K562 (cell line): Measurements from ENCODE around the gene PTPN7. TPM values are rescaled to one million over a fixed set of nuclear protein-coding genes. Genes with fewer than 3 reads are reported as not detected.

Source experiments
- CTBP1 ChIP-seq: fragments of 450-650 bp; IDR thresholded peaks from 2 replicates; pipeline ENCODE4 v1.6.1; 2016; ENCODE audit warnings: borderline replicate concordance
- EP300 ChIP-seq: IDR thresholded peaks from 2 replicates; pipeline ENCODE4 v1.6.1; 2012; ENCODE audit warnings: low read length, improper control_type of control experiment
- JUND ChIP-seq, 2 experiments: IDR thresholded peaks; 2 replicates in 1 of 2; 3 replicates in 1 of 2; pipeline ENCODE4 v1.6.1; 2011; ENCODE audit warnings: borderline replicate concordance in 2 of 2, low read depth in 2 of 2, low read length in 2 of 2, improper control_type of control experiment in 1 of 2, missing biosample characterization in 1 of 2, missing genetic modification characterization in 1 of 2, missing genetic modification reagents in 1 of 2
- KDM1A ChIP-seq, 2 experiments: fragments of 450-650 bp; IDR thresholded peaks; 2 replicates each; pipeline ENCODE4 v1.6.1; 2016; ENCODE audit warnings: mild to moderate bottlenecking in 2 of 2
- MAFK ChIP-seq: IDR thresholded peaks from 2 replicates; pipeline ENCODE4 v1.6.1; 2011; ENCODE audit warnings: low read length, improper control_type of control experiment
- MLLT1 ChIP-seq, 2 experiments: fragments of 450-650 bp; IDR thresholded peaks; 2 replicates each; pipeline ENCODE4 v1.6.1; 2016
- POLR3A ChIP-seq: IDR thresholded peaks from 2 replicates; pipeline ENCODE4 v1.6.1; 2011; ENCODE audit warnings: borderline replicate concordance, mild to moderate bottlenecking, moderate library complexity; ENCODE audit not compliant: insufficient read length, insufficient read depth; ENCODE audit errors: extremely low read depth
- RCOR1 ChIP-seq, 2 experiments: IDR thresholded peaks; 2 replicates each; pipeline ENCODE4 v1.6.1; 2012; ENCODE audit warnings: low read depth in 2 of 2, low read length in 2 of 2, borderline replicate concordance in 1 of 2, improper control_type of control experiment in 1 of 2
- SAP30 ChIP-seq: fragments of 200-600 bp; sonication (generic); IDR thresholded peaks from 2 replicates; pipeline ENCODE4 v1.6.1; 2012; ENCODE audit warnings: borderline replicate concordance, low read depth, mild to moderate bottlenecking, moderate library complexity, low read length, control low read depth, inconsistent platforms; ENCODE audit not compliant: insufficient read depth, poor library complexity, severe bottlenecking
- SRSF9 ChIP-seq: fragments of 200-400 bp; formaldehyde crosslinking; IDR thresholded peaks from 2 replicates; pipeline ENCODE4 v1.6.1; 2017; ENCODE audit warnings: low read depth, low read length, borderline replicate concordance
- TAF1 ChIP-seq: IDR thresholded peaks from 2 replicates; pipeline ENCODE4 v1.6.1; 2011; ENCODE audit warnings: mild to moderate bottlenecking, low read length, moderate library complexity; ENCODE audit not compliant: insufficient read depth, control insufficient read depth, severe bottlenecking; ENCODE audit errors: extremely low read depth
- TBL1XR1 ChIP-seq, 2 experiments: IDR thresholded peaks; 2 replicates each; pipeline ENCODE4 v1.6.1; 2012; ENCODE audit warnings: improper control_type of control experiment in 2 of 2, low read length in 2 of 2, mild to moderate bottlenecking in 1 of 2
- THRAP3 ChIP-seq: fragments of 450-650 bp; IDR thresholded peaks from 2 replicates; pipeline ENCODE4 v1.6.1; 2016; ENCODE audit warnings: mild to moderate bottlenecking, inconsistent platforms, borderline replicate concordance
- ZNF644 ChIP-seq: fragments of 200-800 bp; sonication (Bioruptor generic); IDR thresholded peaks from 2 replicates; pipeline ENCODE4 v1.6.1; 2016; ENCODE audit warnings: low read depth, missing genetic modification characterization, missing compliant biosample characterization
- polyA plus RNA-seq, 8 experiments: library from polyadenylated mRNA; depleted of rRNA in 4 of 8; stranded (reverse) in 5 of 8; unstranded in 3 of 8; fragments of >200 nt; fragmentation: Nextera tagmentation in 2 of 8; fragmentation: Illumina TruSeq in 1 of 8; extraction: Ambion mirVana in 2 of 8; extraction: Trizol in 1 of 8; gene quantifications; 2 replicates each; pipeline versions ENCODE4 v1.2.1 to v1.2.3, GENCODE V29; 2011 to 2014; ENCODE audit warnings: inconsistent platforms in 1 of 8, missing spikeins in 1 of 8
- total RNA-seq, 7 experiments: library from RNA; depleted of rRNA in 6 of 7; stranded (reverse); fragments of >200 nt in 6 of 7; fragmentation: Illumina TruSeq in 2 of 7; extraction: Trizol in 2 of 7; gene quantifications; 2 replicates each; pipeline versions ENCODE4 v1.2.1 to v1.2.3, GENCODE V29; 2011 to 2021; ENCODE audit warnings: low replicate concordance in 1 of 7
- TF ChIP-seq, protein P1 (sequence below), 2 experiments: fragments of 450-650 bp in 1 of 2; sonication (generic) in 1 of 2; formaldehyde crosslinking in 1 of 2; IDR thresholded peaks in 1 of 2; conservative IDR thresholded peaks in 1 of 2; 2 replicates each; pipeline versions ENCODE4 v1.6.1 to v1.8.1; 2016 to 2023; ENCODE audit warnings: mild to moderate bottlenecking in 2 of 2, moderate library complexity in 2 of 2, inconsistent platforms in 1 of 2, missing genetic modification reagents in 1 of 2
- TF ChIP-seq, protein P2 (sequence below), 2 experiments: fragments of 450-650 bp; IDR thresholded peaks; 2 replicates each; pipeline ENCODE4 v1.6.1; 2018; ENCODE audit warnings: mild to moderate bottlenecking in 2 of 2, low read depth in 1 of 2; ENCODE audit not compliant: partially characterized antibody in 2 of 2
- TF ChIP-seq, protein P3 (sequence below): IDR thresholded peaks from 3 replicates; pipeline ENCODE4 v1.6.1; 2011; ENCODE audit warnings: borderline replicate concordance, mild to moderate bottlenecking; ENCODE audit not compliant: insufficient read length, insufficient read depth

The PTPN7 gene
- total and polyA plus RNA-seq, 9 of the 15 experiments (the other 6 are each of a cell fraction or from before 2014, with no cell fraction given): 18.7 to 144 (median 120) TPM

DNA sequence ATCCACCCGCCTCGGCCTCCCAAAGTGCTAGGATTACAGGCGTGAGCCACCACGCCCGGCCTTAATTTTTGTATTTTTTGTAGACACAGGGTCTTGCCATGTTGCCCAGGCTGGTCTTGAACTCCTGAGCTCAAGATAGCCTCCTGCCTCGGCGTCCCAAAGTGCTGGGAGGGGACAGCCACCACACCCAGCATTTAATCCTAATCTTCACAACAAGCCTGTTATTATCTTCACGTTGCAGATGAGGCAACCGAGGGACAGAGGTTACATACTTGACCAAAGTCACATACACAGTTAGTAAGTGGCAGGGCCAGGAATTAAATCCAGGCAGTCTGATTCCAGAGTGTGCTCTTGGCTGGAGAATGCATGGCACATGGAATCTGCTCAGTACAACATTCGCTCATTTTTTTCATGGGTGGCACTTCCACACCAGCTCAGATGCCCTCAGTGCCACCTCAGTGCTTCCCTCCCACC lies 42.5 kb downstream of the PTPN7 start (continued):
- peak in 1 of 2 experiments; percentile 82; a peak in 2 of 4 replicates for TF ChIP-seq TBL1XR1 (IDR thresholded peaks at IDR 0.05; ENCODE audit: low read length in 2 of 2)
- TF ChIP-seq TAF1: peak; percentile 19
- peak; percentile 89 for TF ChIP-seq CTBP1
- TF ChIP-seq SAP30: no peak
- TF ChIP-seq RCOR1 (IDR thresholded peaks at IDR 0.05; ENCODE audit: borderline replicate concordance in 1 of 2, low read depth in 2 of 2, low read length in 2 of 2): peak; percentile 70 to 99
- TF ChIP-seq SRSF9: no peak
- TF ChIP-seq, protein P1, sequence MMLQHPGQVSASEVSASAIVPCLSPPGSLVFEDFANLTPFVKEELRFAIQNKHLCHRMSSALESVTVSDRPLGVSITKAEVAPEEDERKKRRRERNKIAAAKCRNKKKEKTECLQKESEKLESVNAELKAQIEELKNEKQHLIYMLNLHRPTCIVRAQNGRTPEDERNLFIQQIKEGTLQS (IDR thresholded peaks at IDR 0.05): peak; percentile 89
- TF ChIP-seq, protein P1 (CRISPR knock-in tag; conservative IDR thresholded peaks at IDR 0.05): 0 out of 2 replicates have a peak, but pooled peaks have one; percentile 22
- peak; percentile 95 to 97 for TF ChIP-seq KDM1A (IDR thresholded peaks at IDR 0.05)
- TF ChIP-seq, protein P2, sequence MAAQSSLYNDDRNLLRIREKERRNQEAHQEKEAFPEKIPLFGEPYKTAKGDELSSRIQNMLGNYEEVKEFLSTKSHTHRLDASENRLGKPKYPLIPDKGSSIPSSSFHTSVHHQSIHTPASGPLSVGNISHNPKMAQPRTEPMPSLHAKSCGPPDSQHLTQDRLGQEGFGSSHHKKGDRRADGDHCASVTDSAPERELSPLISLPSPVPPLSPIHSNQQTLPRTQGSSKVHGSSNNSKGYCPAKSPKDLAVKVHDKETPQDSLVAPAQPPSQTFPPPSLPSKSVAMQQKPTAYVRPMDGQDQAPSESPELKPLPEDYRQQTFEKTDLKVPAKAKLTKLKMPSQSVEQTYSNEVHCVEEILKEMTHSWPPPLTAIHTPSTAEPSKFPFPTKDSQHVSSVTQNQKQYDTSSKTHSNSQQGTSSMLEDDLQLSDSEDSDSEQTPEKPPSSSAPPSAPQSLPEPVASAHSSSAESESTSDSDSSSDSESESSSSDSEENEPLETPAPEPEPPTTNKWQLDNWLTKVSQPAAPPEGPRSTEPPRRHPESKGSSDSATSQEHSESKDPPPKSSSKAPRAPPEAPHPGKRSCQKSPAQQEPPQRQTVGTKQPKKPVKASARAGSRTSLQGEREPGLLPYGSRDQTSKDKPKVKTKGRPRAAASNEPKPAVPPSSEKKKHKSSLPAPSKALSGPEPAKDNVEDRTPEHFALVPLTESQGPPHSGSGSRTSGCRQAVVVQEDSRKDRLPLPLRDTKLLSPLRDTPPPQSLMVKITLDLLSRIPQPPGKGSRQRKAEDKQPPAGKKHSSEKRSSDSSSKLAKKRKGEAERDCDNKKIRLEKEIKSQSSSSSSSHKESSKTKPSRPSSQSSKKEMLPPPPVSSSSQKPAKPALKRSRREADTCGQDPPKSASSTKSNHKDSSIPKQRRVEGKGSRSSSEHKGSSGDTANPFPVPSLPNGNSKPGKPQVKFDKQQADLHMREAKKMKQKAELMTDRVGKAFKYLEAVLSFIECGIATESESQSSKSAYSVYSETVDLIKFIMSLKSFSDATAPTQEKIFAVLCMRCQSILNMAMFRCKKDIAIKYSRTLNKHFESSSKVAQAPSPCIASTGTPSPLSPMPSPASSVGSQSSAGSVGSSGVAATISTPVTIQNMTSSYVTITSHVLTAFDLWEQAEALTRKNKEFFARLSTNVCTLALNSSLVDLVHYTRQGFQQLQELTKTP (IDR thresholded peaks at IDR 0.05; ENCODE audit: low read depth in 1 of 2, partially characterized antibody in 2 of 2): peak in 1 of 2 experiments; percentile 33
- TF ChIP-seq JUND (IDR thresholded peaks at IDR 0.05; ENCODE audit: borderline replicate concordance, low read depth, low read length): peak; percentile 85
- TF ChIP-seq JUND (tag; IDR thresholded peaks at IDR 0.05; ENCODE audit: borderline replicate concordance, low read depth, low read length): no peak; the same call in 2 of the 3 replicates
- TF ChIP-seq ZNF644: peak; percentile 73; the same call in 1 of the 2 replicates
- peak; percentile 44 for TF ChIP-seq POLR3A
- 0 out of 4 replicates have a peak, but pooled peaks of 1 of the 2 experiments have one; percentile 20 for TF ChIP-seq MLLT1 (IDR thresholded peaks at IDR 0.05)
- TF ChIP-seq MAFK: peak; percentile 9; the same call in 1 of the 2 replicates
- TF ChIP-seq THRAP3: no peak
- TF ChIP-seq EP300: peak; percentile 96
- TF ChIP-seq, protein P3, sequence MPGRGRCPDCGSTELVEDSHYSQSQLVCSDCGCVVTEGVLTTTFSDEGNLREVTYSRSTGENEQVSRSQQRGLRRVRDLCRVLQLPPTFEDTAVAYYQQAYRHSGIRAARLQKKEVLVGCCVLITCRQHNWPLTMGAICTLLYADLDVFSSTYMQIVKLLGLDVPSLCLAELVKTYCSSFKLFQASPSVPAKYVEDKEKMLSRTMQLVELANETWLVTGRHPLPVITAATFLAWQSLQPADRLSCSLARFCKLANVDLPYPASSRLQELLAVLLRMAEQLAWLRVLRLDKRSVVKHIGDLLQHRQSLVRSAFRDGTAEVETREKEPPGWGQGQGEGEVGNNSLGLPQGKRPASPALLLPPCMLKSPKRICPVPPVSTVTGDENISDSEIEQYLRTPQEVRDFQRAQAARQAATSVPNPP: no peak
